Spinal cord (tissue), 10 donors: ENCODE measurements around the gene EPS8. TPM values are rescaled to one million over a fixed set of nuclear protein-coding genes. Genes with fewer than 3 reads are reported as not detected.

ENCODE experiments used
- DNase-seq, 6 donors: peaks; one replicate each; pipeline versions ENCODE4 v3.0.0 to v3.0.0-alpha.2; 2013 to 2015; ENCODE audit warnings: low spot score in 6 of 6, low read depth in 4 of 6
- H3K27ac ChIP-seq: one replicate; pipeline ENCODE4 v1.5.1; 2013; ENCODE audit warnings: low read depth, low read length, control low read depth
- H3K27me3 ChIP-seq: one replicate; pipeline ENCODE4 v1.6.1; 2013; ENCODE audit warnings: low read length; ENCODE audit not compliant: control insufficient read depth, insufficient read depth
- H3K36me3 ChIP-seq: one replicate; pipeline ENCODE4 v1.6.1; 2013; ENCODE audit warnings: low read length; ENCODE audit not compliant: control insufficient read depth, insufficient read depth
- H3K4me1 ChIP-seq: one replicate; pipeline ENCODE4 v1.6.1; 2013; ENCODE audit warnings: low read length; ENCODE audit not compliant: control insufficient read depth, insufficient read depth
- H3K4me3 ChIP-seq: one replicate; pipeline ENCODE4 v1.5.1; 2013; ENCODE audit warnings: low read depth, low read length, control low read depth
- H3K9me3 ChIP-seq: one replicate; pipeline ENCODE4 v1.6.1; 2013; ENCODE audit warnings: low read length; ENCODE audit not compliant: control insufficient read depth, insufficient read depth
- WGBS: methylation state at CpG from one replicate; pipeline ENCODE4 v1.1.5; 2013; ENCODE audit warnings: missing lambda C conversion rate; ENCODE audit not compliant: insufficient coverage; 5-methylcytosine and 5-hydroxymethylcytosine counted together
- polyA plus RNA-seq, 2 donors: library from polyadenylated mRNA; unstranded; fragments of 120-200 nt; gene quantifications; one replicate each; pipeline ENCODE4 v1.2.1, GENCODE V29; 2013; ENCODE audit not compliant: insufficient read length in 2 of 2
- total RNA-seq, 2 donors: library from RNA; depleted of rRNA in 1 of 2; stranded (reverse); fragments of 120-200 nt in 1 of 2; fragments of >200 nt in 1 of 2; gene quantifications; one replicate each; pipeline versions ENCODE4 v1.2.3 to v1.2.4, GENCODE V29; 2013 to 2014
- donor health status: healthy.

The EPS8 gene
- total and polyA plus RNA-seq, 4 donors = 63.1 to 84.1 (median 73.7) TPM

- Histone ChIP-seq H3K27ac (no peak overlapping the region), H3K27me3 (no peaks in the 10 kb centered on the region), H3K36me3 (no peaks in the 10 kb centered on the region), H3K9me3 (peaks cover 1% of the 10 kb centered on the region), H3K4me1 (peaks cover 3% of the 10 kb centered on the region), H3K4me3 (no peak overlapping the region)
- peak in 1 of 6 donors; percentile 83 for DNase-seq
- no CpG with 5 or more reads among the region's 2 CpGs for WGBS
Measured at GRCh38 chr12:15702276-15702675, 86.9 kb downstream of the EPS8 start.

DNA sequence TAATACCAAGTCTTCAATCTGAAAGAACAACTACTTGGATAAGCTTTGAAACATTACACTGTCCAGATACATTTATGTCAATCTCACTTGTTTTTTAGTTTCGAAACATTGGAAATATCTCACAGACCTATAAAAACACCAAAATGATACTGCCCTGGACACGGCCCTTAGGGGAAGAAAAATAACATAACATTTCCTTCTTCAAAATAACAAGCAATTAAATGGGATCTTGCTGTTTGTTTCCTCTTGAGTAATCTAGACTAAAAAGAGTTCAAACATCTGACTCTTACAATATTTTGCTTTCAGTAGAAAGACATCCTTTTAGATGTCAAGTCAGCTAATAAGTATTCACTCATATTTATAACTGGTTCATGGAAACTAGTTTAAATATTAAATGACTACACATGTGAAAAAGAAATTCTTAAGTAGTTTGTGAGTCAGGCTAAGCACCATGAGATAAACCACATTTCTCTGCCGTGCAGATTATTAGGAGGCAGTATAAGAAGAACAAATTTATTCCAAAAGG lies 87.5 kb downstream of the EPS8 start:
- Histone ChIP-seq H3K4me3 (no peak overlapping the region), H3K4me1 (peaks cover 3% of the 10 kb centered on the region), H3K36me3 (no peaks in the 10 kb centered on the region), H3K27ac (no peak overlapping the region), H3K9me3 (peaks cover 1% of the 10 kb centered on the region), H3K27me3 (no peaks in the 10 kb centered on the region)
- 100% methylated on average over 1 of the region's 3 CpGs for WGBS
- DNase-seq = peak in 1 of 6 donors; percentile 27

- Histone ChIP-seq H3K27me3 (no peaks in the 10 kb centered on the region), H3K9me3 (peaks cover 1% of the 10 kb centered on the region), H3K36me3 (no peaks in the 10 kb centered on the region), H3K4me3 (no peak overlapping the region), H3K27ac (no peak overlapping the region), H3K4me1 (peaks cover 3% of the 10 kb centered on the region)
- DNase-seq = no peak
- no CpG with 5 or more reads among the region's 1 CpG for WGBS
Measured at GRCh38 chr12:15701206-15701605, 88.0 kb downstream of the EPS8 start.

DNA sequence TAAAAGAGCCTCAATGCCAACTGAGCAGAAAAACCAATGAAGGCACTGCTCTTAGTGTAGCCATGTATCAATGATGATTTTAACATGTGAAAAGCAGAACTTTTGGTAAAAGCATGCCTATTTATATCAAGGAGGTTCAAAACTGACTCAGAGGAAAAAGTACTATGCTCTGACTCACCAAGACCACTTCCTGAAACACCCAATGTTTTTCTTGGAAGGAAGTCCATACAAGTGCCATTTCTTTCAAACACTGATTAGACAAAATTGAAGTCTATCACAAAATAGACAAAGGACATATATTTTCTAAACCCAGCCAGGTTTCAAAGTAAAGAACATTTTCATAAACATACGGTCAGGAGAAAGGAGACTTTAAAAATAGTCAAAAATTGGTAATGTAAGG lies 88.6 kb downstream of the EPS8 start:
- H3K36me3 ChIP-seq = no peaks in the 10 kb centered on the region
- peaks cover 1% of the 10 kb centered on the region for H3K9me3 ChIP-seq
- H3K4me1 ChIP-seq = no peaks in the 10 kb centered on the region
- no peaks in the 10 kb centered on the region for H3K27me3 ChIP-seq
- WGBS = no CpG with 5 or more reads among the region's 1 CpG
- H3K4me3 ChIP-seq = no peak overlapping the region
- no peak overlapping the region for H3K27ac ChIP-seq
- DNase-seq = peak in 1 of 6 donors; percentile 21

- H3K27ac ChIP-seq = no peak overlapping the region
- H3K4me3 ChIP-seq = no peak overlapping the region
- no peaks in the 10 kb centered on the region for H3K4me1 ChIP-seq
- WGBS = no CpG with 5 or more reads among the region's 8 CpGs
- no peak for DNase-seq
- no peaks in the 10 kb centered on the region for H3K27me3 ChIP-seq
- H3K36me3 ChIP-seq = no peaks in the 10 kb centered on the region
- peaks cover 1% of the 10 kb centered on the region for H3K9me3 ChIP-seq
Measured at GRCh38 chr12:15699886-15700285, 89.3 kb downstream of the EPS8 start.

DNA sequence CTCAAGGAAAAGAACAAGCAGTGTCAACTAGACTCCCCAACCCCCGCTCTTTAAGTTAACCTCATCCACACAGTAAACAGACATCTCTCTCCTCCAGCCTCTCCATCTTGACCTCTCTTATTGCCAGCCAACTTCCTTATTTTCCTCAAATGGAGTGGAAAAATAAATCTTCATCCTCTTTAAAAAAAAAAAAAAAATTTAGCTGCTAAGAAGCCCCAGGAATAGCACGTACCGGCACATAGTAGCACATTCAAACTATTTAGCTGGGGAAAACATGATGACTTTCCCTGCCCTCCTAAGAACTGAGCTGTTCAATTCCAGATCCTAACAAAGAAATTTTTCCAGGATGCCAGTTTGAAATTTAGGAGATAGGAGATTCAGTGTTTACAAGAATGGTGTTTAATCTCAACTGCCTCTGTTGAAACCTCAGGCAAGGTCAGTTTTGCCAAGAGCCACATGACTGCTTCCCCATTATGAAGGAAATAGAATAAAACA lies 90.8 kb downstream of the EPS8 start:
- no peaks in the 10 kb centered on the region for H3K36me3 ChIP-seq
- H3K27ac ChIP-seq = no peak overlapping the region
- WGBS = 86% methylated on average over 1 of the region's 3 CpGs
- no peak for DNase-seq
- peaks cover 1% of the 10 kb centered on the region for H3K9me3 ChIP-seq
- no peak overlapping the region for H3K4me3 ChIP-seq
- H3K4me1 ChIP-seq = no peaks in the 10 kb centered on the region
- H3K27me3 ChIP-seq = no peaks in the 10 kb centered on the region

GRCh38 chr12:15697201-15697600 lies 92.0 kb downstream of the EPS8 start:
- no peaks in the 10 kb centered on the region for H3K27me3 ChIP-seq
- H3K4me3 ChIP-seq = no peak overlapping the region
- H3K27ac ChIP-seq = no peak overlapping the region
- no peaks in the 10 kb centered on the region for H3K4me1 ChIP-seq
- no peaks in the 10 kb centered on the region for H3K36me3 ChIP-seq
- WGBS = no CpG with 5 or more reads among the region's 2 CpGs
- DNase-seq = no peak
- H3K9me3 ChIP-seq = peaks cover 1% of the 10 kb centered on the region

GRCh38 chr12:15693228-15693911 lies 95.8 kb downstream of the EPS8 start:
- Histone ChIP-seq H3K27me3 (no peaks in the 10 kb centered on the region), H3K4me1 (peaks cover 5% of the 10 kb centered on the region), H3K4me3 (no peak overlapping the region), H3K36me3 (no peaks in the 10 kb centered on the region), H3K9me3 (no peaks in the 10 kb centered on the region), H3K27ac (no peak overlapping the region)
- WGBS = no CpG with 5 or more reads among the region's 2 CpGs
- no peak for DNase-seq

DNA sequence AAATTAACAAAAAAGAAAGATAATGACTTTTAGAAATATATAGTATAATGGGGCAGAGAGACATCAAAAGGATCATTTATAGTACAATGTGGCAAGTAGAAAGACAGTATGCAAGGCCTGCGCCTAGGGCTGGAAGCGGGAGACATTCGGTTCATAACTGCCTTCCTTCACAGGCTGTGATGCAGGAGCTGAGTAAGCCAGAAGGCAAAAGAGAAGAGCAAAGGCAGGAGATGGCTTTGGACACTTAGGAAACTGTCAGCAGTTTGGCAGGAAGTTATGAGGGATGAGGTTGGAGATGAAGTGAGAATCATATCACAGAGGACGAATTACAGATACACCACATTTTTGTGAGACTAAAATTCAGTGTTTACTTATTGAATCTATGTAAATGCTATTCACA lies 97.8 kb downstream of the EPS8 start:
- peaks cover 8% of the 10 kb centered on the region for H3K4me1 ChIP-seq
- H3K27me3 ChIP-seq = no peaks in the 10 kb centered on the region
- no peak overlapping the region for H3K27ac ChIP-seq
- no peak overlapping the region for H3K4me3 ChIP-seq
- no peaks in the 10 kb centered on the region for H3K9me3 ChIP-seq
- no peak for DNase-seq
- WGBS = 87% methylated on average over 3 of the region's 4 CpGs
- H3K36me3 ChIP-seq = no peaks in the 10 kb centered on the region

- Histone ChIP-seq H3K4me1 (peaks cover 8% of the 10 kb centered on the region), H3K27ac (no peak overlapping the region), H3K36me3 (no peaks in the 10 kb centered on the region), H3K27me3 (no peaks in the 10 kb centered on the region), H3K9me3 (no peaks in the 10 kb centered on the region), H3K4me3 (no peak overlapping the region)
- no CpG with 5 or more reads among the region's 1 CpG for WGBS
- DNase-seq = no peak
Measured at GRCh38 chr12:15690320-15690719, 98.9 kb downstream of the EPS8 start.
